CD14-positive monocyte (primary cell): ENCODE measurements around the gene TTC9B. TPM values are rescaled to one million over a fixed set of nuclear protein-coding genes. Genes with fewer than 3 reads are reported as not detected.

Source experiments
- DNase-seq, 3 donors: peaks; one replicate each; pipeline ENCODE4 v3.0.0-alpha.2; 2011 to 2022
- H2AFZ ChIP-seq: 2 replicates; pipeline ENCODE4 v1.6.0; 2012; ENCODE audit warnings: mild to moderate bottlenecking, low read depth, low read length, inconsistent platforms; ENCODE audit not compliant: insufficient read depth, poor library complexity, severe bottlenecking
- H3K27ac ChIP-seq, 2 donors: 1 replicate in 1 of 2; 2 replicates in 1 of 2; pipeline ENCODE4 v1.5.1; 2012 to 2013; ENCODE audit warnings: low read length in 2 of 2, control low read depth in 1 of 2, inconsistent platforms in 1 of 2, low read depth in 1 of 2, mild to moderate bottlenecking in 1 of 2
- H3K27me3 ChIP-seq, 2 donors: one replicate each; pipeline versions ENCODE4 v1.6.0 to v1.6.1; 2011 to 2013; ENCODE audit warnings: low read length in 2 of 2; ENCODE audit not compliant: control insufficient read depth in 2 of 2, insufficient read depth in 2 of 2
- H3K36me3 ChIP-seq, 2 donors: replicated peaks in 1 of 2; 1 replicate in 1 of 2; 2 replicates in 1 of 2; pipeline versions ENCODE4 v1.5.1 to v1.6.1; 2012 to 2013; ENCODE audit warnings: low read length in 2 of 2, control low read depth in 1 of 2, inconsistent platforms in 1 of 2, mild to moderate bottlenecking in 1 of 2; ENCODE audit not compliant: insufficient read depth in 2 of 2, control insufficient read depth in 1 of 2
- H3K4me1 ChIP-seq, 2 donors: 1 replicate in 1 of 2; 2 replicates in 1 of 2; pipeline versions ENCODE4 v1.5.1 to v1.6.1; 2012 to 2013; ENCODE audit warnings: low read length in 2 of 2, control low read depth in 1 of 2, inconsistent platforms in 1 of 2, mild to moderate bottlenecking in 1 of 2, moderate library complexity in 1 of 2; ENCODE audit not compliant: insufficient read depth in 2 of 2, control insufficient read depth in 1 of 2
- H3K4me2 ChIP-seq: replicated peaks from 2 replicates; pipeline ENCODE3; 2012; ENCODE audit warnings: low read length, moderate library complexity, mild to moderate bottlenecking; ENCODE audit not compliant: poor library complexity, severe bottlenecking; ENCODE audit errors: extremely low read depth
- H3K4me3 ChIP-seq, 3 experiments: fragments of 200-600 bp in 1 of 3; sonication (generic) in 1 of 3; replicated peaks in 1 of 3; 1 replicate in 2 of 3; 2 replicates in 1 of 3; pipeline ENCODE4 v1.5.1; 2011 to 2013; ENCODE audit warnings: low read length in 3 of 3, mild to moderate bottlenecking in 3 of 3, control low read depth in 2 of 3, low read depth in 2 of 3, inconsistent platforms in 1 of 3, moderate library complexity in 1 of 3
- H3K79me2 ChIP-seq: 2 replicates; pipeline ENCODE4 v1.6.0; 2012; ENCODE audit warnings: mild to moderate bottlenecking, control low read depth, inconsistent platforms, low read length, moderate library complexity; ENCODE audit not compliant: insufficient read depth
- H3K9ac ChIP-seq: 2 replicates; pipeline ENCODE4 v1.6.0; 2017; ENCODE audit warnings: low read length, mild to moderate bottlenecking; ENCODE audit not compliant: insufficient read depth, poor library complexity, severe bottlenecking
- H3K9me3 ChIP-seq, 2 donors: replicated peaks in 1 of 2; 1 replicate in 1 of 2; 2 replicates in 1 of 2; pipeline versions ENCODE4 v1.5.1 to v1.6.1; 2012 to 2013; ENCODE audit warnings: low read length in 2 of 2, control low read depth in 1 of 2; ENCODE audit not compliant: control insufficient read depth in 1 of 2, insufficient read depth in 1 of 2
- H4K20me1 ChIP-seq: 2 replicates; pipeline ENCODE4 v1.6.0; 2012; ENCODE audit warnings: mild to moderate bottlenecking, low read length, control low read depth, moderate library complexity; ENCODE audit not compliant: insufficient read depth
- H3K27ac Mint-ChIP-seq, 7 donors: one replicate each; pipeline ENCODE4 v1.8.0; 2020; ENCODE audit warnings: mild to moderate bottlenecking in 7 of 7, mixed read lengths in 7 of 7, moderate library complexity in 6 of 7, inconsistent platforms in 2 of 7
- H3K27me3 Mint-ChIP-seq, 3 donors: one replicate each; pipeline ENCODE4 v1.8.0; 2021 to 2022; ENCODE audit warnings: low read depth in 3 of 3, mild to moderate bottlenecking in 3 of 3, mixed read lengths in 3 of 3, moderate library complexity in 3 of 3, inconsistent platforms in 1 of 3
- H3K36me3 Mint-ChIP-seq, 2 donors: one replicate each; pipeline ENCODE4 v1.8.0; 2020; ENCODE audit warnings: mixed read lengths in 2 of 2, inconsistent platforms in 1 of 2, mild to moderate bottlenecking in 1 of 2
- H3K4me1 Mint-ChIP-seq: one replicate; pipeline ENCODE4 v1.8.0; 2020; ENCODE audit warnings: mild to moderate bottlenecking, mixed read lengths
- H3K4me3 Mint-ChIP-seq, 2 donors: one replicate each; pipeline ENCODE4 v1.8.0; 2020; ENCODE audit warnings: mild to moderate bottlenecking in 2 of 2, mixed read lengths in 2 of 2, moderate library complexity in 1 of 2
- H3K9me3 Mint-ChIP-seq, 7 donors: one replicate each; pipeline ENCODE4 v1.8.0; 2020 to 2022; ENCODE audit warnings: mixed read lengths in 7 of 7, mild to moderate bottlenecking in 6 of 7, moderate library complexity in 6 of 7, inconsistent platforms in 2 of 7
- WGBS: methylation state at CpG from one replicate; pipeline ENCODE4 v1.1.5; 2013; ENCODE audit warnings: missing lambda C conversion rate; ENCODE audit not compliant: insufficient coverage; 5-methylcytosine and 5-hydroxymethylcytosine counted together
- intact Hi-C, 2 donors: fragments of 100-400 bp; cut with micrococcal nuclease; formaldehyde crosslinking; loops; one replicate each; pipeline versions ENCODE4 v1.15.0 to v1.15.1; 2023
- polyA plus RNA-seq, 3 donors: library from polyadenylated mRNA; depleted of rRNA in 1 of 3; unstranded in 2 of 3; stranded (reverse) in 1 of 3; fragments of 300-500 nt in 2 of 3; fragments of >200 nt in 1 of 3; fragmentation: Illumina TruSeq in 2 of 3; gene quantifications; 1 replicate in 2 of 3; 2 replicates in 1 of 3; pipeline ENCODE4 v1.2.3, GENCODE V29; 2012 to 2021
- TF ChIP-seq, protein P1 (sequence below): fragments of 200-600 bp; IDR thresholded peaks from one replicate; pipeline ENCODE4 v1.8.0; 2022; ENCODE audit warnings: antibody characterized with exemption, mild to moderate bottlenecking

TTC9B gene
- polyA plus RNA-seq, 3 donors = not detected

DNA sequence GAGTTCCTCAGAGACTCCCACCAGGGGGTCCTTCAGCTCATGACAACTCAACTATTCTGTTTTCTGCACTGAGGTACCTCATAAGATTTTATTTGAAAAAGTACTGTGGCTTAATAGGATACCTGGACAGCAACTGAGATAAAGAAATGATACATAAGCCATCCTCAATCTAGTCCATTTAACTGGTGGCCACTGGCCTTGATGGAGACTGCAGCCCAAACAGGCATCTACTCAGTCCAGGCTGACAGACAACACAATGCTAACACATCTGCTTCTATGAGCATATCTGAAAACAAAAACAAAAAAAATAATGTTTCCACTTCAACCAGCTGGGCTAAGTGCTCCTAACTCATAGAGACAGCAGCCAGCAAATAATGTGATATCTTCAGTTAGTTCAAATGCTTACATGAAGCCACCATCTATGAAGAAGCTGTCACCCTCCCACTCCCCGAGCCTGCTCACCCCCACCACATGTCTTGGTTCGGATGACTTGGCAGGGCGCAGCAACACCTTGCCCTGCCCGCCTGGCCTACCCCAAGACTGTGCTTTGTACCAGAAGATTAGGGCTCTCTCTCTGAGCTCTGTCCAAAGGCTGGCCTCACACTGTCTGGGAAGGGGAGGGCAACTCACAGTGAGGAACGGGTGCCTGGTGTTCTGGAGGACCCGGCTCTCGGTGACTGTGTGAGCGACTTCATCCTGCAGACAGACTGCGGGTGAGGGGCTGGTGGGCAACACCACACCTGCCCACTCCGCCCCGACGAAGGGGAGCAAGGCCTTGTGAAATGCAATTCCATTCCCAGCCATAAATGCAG, 21.4 kb upstream of the TTC9B start:
- Histone ChIP-seq H3K27ac (no peak overlapping the region), H3K4me1 (no peaks in the 10 kb centered on the region), H2AFZ (no peak overlapping the region), H3K9me3 (no peaks in the 10 kb centered on the region), H3K79me2 (peaks cover 4% of the 10 kb centered on the region), H3K27me3 (no peaks in the 10 kb centered on the region), H3K9ac (no peak overlapping the region), H3K4me2 (no peak overlapping the region), H4K20me1 (peaks cover 13% of the 10 kb centered on the region), H3K4me3 (no peak overlapping the region), H3K36me3 (peaks cover 75 to 91% of the 10 kb centered on the region in 2 donors)
- H3K27ac Mint-ChIP-seq = peak overlapping the region in 2 of 7 donors; percentile 51 to 74
- intact Hi-C loops = no loop called here
- no peaks in the 10 kb centered on the region for H3K9me3 Mint-ChIP-seq
- 96% methylated on average over 9 of the region's 12 CpGs for WGBS
- H3K4me3 Mint-ChIP-seq = no peak overlapping the region
- H3K4me1 Mint-ChIP-seq = no peaks in the 10 kb centered on the region
- peaks cover 69 to 93% of the 10 kb centered on the region in 2 donors for H3K36me3 Mint-ChIP-seq
- TF ChIP-seq, protein P1, sequence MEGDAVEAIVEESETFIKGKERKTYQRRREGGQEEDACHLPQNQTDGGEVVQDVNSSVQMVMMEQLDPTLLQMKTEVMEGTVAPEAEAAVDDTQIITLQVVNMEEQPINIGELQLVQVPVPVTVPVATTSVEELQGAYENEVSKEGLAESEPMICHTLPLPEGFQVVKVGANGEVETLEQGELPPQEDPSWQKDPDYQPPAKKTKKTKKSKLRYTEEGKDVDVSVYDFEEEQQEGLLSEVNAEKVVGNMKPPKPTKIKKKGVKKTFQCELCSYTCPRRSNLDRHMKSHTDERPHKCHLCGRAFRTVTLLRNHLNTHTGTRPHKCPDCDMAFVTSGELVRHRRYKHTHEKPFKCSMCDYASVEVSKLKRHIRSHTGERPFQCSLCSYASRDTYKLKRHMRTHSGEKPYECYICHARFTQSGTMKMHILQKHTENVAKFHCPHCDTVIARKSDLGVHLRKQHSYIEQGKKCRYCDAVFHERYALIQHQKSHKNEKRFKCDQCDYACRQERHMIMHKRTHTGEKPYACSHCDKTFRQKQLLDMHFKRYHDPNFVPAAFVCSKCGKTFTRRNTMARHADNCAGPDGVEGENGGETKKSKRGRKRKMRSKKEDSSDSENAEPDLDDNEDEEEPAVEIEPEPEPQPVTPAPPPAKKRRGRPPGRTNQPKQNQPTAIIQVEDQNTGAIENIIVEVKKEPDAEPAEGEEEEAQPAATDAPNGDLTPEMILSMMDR = no peak
- no peak for DNase-seq
- no peaks in the 10 kb centered on the region for H3K27me3 Mint-ChIP-seq

DNA sequence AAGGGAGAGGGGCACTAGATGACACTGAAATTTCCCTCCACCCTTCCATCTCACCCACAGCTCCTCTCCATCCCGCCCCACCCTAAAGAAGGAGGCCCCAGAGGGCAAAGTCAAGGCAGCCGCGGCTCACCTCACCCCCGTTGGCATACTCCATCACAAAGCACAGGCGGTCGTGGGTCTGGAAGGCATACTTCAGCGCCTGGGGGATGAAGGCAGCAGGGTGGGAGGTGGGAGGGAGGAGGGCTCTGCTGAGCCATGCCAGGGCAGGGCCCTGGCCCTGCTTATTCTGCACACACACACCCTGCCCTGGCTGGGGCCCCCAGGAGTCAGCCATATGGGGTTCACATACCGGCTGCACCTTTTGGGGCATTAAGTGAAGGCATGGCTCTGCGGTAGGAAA, 20.6 kb upstream of the TTC9B start:
- Histone ChIP-seq H3K9me3 (no peaks in the 10 kb centered on the region), H3K4me1 (no peaks in the 10 kb centered on the region), H3K4me3 (no peak overlapping the region), H3K79me2 (no peaks in the 10 kb centered on the region), H2AFZ (no peak overlapping the region), H4K20me1 (peaks cover 12% of the 10 kb centered on the region), H3K4me2 (no peak overlapping the region), H3K9ac (no peak overlapping the region), H3K27ac (no peak overlapping the region), H3K27me3 (no peaks in the 10 kb centered on the region), H3K36me3 (peaks cover 84 to 93% of the 10 kb centered on the region in 2 donors)
- intact Hi-C loops = no loop called here
- H3K27me3 Mint-ChIP-seq = no peaks in the 10 kb centered on the region
- no CpG with 5 or more reads among the region's 9 CpGs for WGBS
- H3K9me3 Mint-ChIP-seq = no peaks in the 10 kb centered on the region
- H3K27ac Mint-ChIP-seq = no peak overlapping the region
- no peaks in the 10 kb centered on the region for H3K4me1 Mint-ChIP-seq
- TF ChIP-seq, protein P1 = no peak
- no peak for DNase-seq
- H3K36me3 Mint-ChIP-seq = peaks cover 68 to 94% of the 10 kb centered on the region in 2 donors
- H3K4me3 Mint-ChIP-seq = no peak overlapping the region
